Chondrocyte (in vitro differentiated cells): ENCODE results near the gene KCNN1. TPM values are rescaled to one million over a fixed set of nuclear protein-coding genes. Genes with fewer than 3 reads are reported as not detected.

ENCODE experiments used
- DNase-seq: peaks from one replicate; pipeline ENCODE4 v3.0.0; 2021; ENCODE audit warnings: mixed read lengths, low spot score
- H3K27ac Mint-ChIP-seq: one replicate; pipeline ENCODE4 v1.8.0; 2021; ENCODE audit warnings: mild to moderate bottlenecking, moderate library complexity, mixed read lengths; ENCODE audit not compliant: unreplicated experiment
- H3K27me3 Mint-ChIP-seq: 2 replicates; pipeline ENCODE4 v1.8.0; 2021; ENCODE audit warnings: low read depth, mixed read lengths
- H3K36me3 Mint-ChIP-seq: 2 replicates; pipeline ENCODE4 v1.8.0; 2021; ENCODE audit warnings: low read depth, mixed read lengths
- H3K4me1 Mint-ChIP-seq: 2 replicates; pipeline ENCODE4 v1.8.0; 2021; ENCODE audit warnings: low read depth, mild to moderate bottlenecking, mixed read lengths
- H3K4me3 Mint-ChIP-seq: one replicate; pipeline ENCODE4 v1.8.0; 2021; ENCODE audit warnings: mild to moderate bottlenecking, moderate library complexity, mixed read lengths; ENCODE audit not compliant: unreplicated experiment
- H3K9me3 Mint-ChIP-seq: 2 replicates; pipeline ENCODE4 v1.8.0; 2021; ENCODE audit warnings: low read depth, mixed read lengths
- CTCF ChIP-seq: fragments of 200-600 bp; sonication (generic); IDR thresholded peaks from 2 replicates; pipeline ENCODE4 v1.5.0; 2021; ENCODE audit warnings: antibody characterized with exemption, mild to moderate bottlenecking, moderate library complexity
- total RNA-seq: library from RNA; stranded (reverse); gene quantifications from 3 replicates; pipeline ENCODE4 v1.2.1, GENCODE V29; 2021

Gene KCNN1
- total RNA-seq, 1 donor from 2014 or later: not detected

- no peak for DNase-seq
- Mint-ChIP-seq H3K4me1 (peaks cover 14% of the 10 kb centered on the region), H3K27ac (no peak overlapping the region), H3K36me3 (no peaks in the 10 kb centered on the region), H3K27me3 (no peaks in the 10 kb centered on the region), H3K9me3 (no peaks in the 10 kb centered on the region), H3K4me3 (no peak overlapping the region)
- TF ChIP-seq CTCF: no peak
Observed at GRCh38 chr19:17937371-17937900, 29.5 kb upstream of the KCNN1 start.

GRCh38 chr19:17938092-17938845, 28.6 kb upstream of the KCNN1 start:
- H3K27ac Mint-ChIP-seq: peak overlapping the region; percentile 17
- no peak overlapping the region for H3K4me3 Mint-ChIP-seq
- H3K9me3 Mint-ChIP-seq: no peaks in the 10 kb centered on the region
- H3K36me3 Mint-ChIP-seq: no peaks in the 10 kb centered on the region
- peak; percentile 91 for TF ChIP-seq CTCF
- no peaks in the 10 kb centered on the region for H3K27me3 Mint-ChIP-seq
- H3K4me1 Mint-ChIP-seq: peaks cover 10% of the 10 kb centered on the region
- DNase-seq: no peak

GRCh38 chr19:17942181-17942580, 24.7 kb upstream of the KCNN1 start:
- DNase-seq: no peak
- H3K27me3 Mint-ChIP-seq: no peaks in the 10 kb centered on the region
- no peak overlapping the region for H3K4me3 Mint-ChIP-seq
- no peaks in the 10 kb centered on the region for H3K36me3 Mint-ChIP-seq
- H3K27ac Mint-ChIP-seq: no peak overlapping the region
- H3K4me1 Mint-ChIP-seq: peaks cover 3% of the 10 kb centered on the region
- no peaks in the 10 kb centered on the region for H3K9me3 Mint-ChIP-seq
- no peak for TF ChIP-seq CTCF

GRCh38 chr19:17942582-17943273, 24.2 kb upstream of the KCNN1 start:
- Mint-ChIP-seq H3K27ac (no peak overlapping the region), H3K4me3 (no peak overlapping the region), H3K9me3 (no peaks in the 10 kb centered on the region), H3K27me3 (no peaks in the 10 kb centered on the region), H3K36me3 (no peaks in the 10 kb centered on the region), H3K4me1 (peaks cover 7% of the 10 kb centered on the region)
- no peak for DNase-seq
- TF ChIP-seq CTCF: no peak

DNA sequence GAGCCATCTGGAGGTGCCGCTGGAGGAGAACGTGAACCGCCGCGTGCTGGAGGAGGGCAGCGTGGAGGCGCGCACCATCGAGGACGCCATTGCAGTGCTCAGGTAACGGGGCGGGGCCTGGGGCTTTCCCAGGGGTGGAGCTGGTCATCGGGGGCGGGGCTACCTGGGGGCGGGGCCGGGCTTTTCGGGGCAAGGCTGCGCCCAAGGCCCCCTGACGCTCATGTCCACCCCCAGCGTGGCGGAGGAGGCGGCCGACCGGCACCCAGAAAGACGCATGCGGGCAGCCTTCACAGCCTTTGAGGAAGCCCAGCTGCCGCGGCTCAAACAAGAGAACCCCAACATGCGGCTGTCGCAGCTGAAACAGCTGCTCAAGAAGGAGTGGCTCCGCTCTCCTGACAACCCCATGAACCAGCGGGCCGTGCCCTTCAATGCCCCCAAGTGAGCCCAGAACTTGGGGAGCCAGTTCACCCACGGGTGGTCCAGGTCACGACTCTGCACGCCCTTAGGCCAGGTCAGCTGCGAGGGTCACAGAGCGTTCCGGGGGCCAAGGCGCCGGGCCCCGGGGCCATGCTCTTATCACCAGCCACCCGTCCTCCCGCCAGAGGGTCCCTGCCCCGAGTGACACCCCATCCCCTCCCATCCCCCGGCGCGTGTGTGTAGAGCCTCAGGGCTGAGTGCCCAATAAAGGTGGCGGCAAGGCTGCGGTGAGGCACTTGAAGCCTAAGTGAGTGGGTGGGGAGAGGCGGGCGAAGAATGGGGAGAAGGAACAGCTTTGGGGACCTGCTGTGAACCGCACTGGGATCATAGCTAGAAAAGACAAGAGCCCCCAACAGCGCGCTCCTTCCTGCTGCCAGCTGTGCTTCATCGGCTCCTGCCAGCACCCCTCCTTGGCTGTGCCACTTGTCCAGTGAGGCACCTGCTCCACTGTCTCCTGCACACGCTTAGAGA, 23.4 kb upstream of the KCNN1 start:
- Mint-ChIP-seq H3K4me1 (peaks cover 7% of the 10 kb centered on the region), H3K9me3 (no peaks in the 10 kb centered on the region)

More for the DNA sequence above, 23.4 kb upstream of the KCNN1 start:
- H3K36me3 Mint-ChIP-seq: no peaks in the 10 kb centered on the region
- TF ChIP-seq CTCF: no peak
- no peak for DNase-seq
- H3K27me3 Mint-ChIP-seq: no peaks in the 10 kb centered on the region
- H3K4me3 Mint-ChIP-seq: no peak overlapping the region
- no peak overlapping the region for H3K27ac Mint-ChIP-seq
